Right lobe of liver (tissue), 6 donors: ENCODE data around the gene SCUBE3. TPM values are rescaled to one million over a fixed set of nuclear protein-coding genes. Genes with fewer than 3 reads are reported as not detected.
A peak's percentile ranks its signal among the peaks of the same experiment; 100 is the strongest.

ENCODE experiments used
- ATAC-seq, 4 donors: fragments of 200-7000 bp; cut with Tn5 transposase; one replicate each; pipeline ENCODE4 v1.9.1; 2020; ENCODE audit warnings: mild to moderate bottlenecking in 4 of 4, moderate library complexity in 4 of 4
- DNase-seq, 3 donors: peaks; one replicate each; pipeline ENCODE4 v3.0.0-alpha.2; 2020
- H3K27ac ChIP-seq, 3 donors: fragments of 200-600 bp; one replicate each; pipeline ENCODE4 v1.8.0; 2022
- H3K27me3 ChIP-seq, 2 donors: fragments of 200-600 bp; one replicate each; pipeline ENCODE4 v1.8.0; 2022
- H3K36me3 ChIP-seq, 4 donors: fragments of 200-600 bp; sonication (generic) in 1 of 4; one replicate each; pipeline versions ENCODE4 v1.5.1 to v1.8.0; 2017 to 2022; ENCODE audit warnings: control low read depth in 1 of 4
- H3K4me1 ChIP-seq, 4 donors: fragments of 200-600 bp; sonication (generic) in 1 of 4; one replicate each; pipeline versions ENCODE4 v1.5.1 to v1.8.0; 2017 to 2022; ENCODE audit warnings: control low read depth in 1 of 4
- H3K4me3 ChIP-seq, 3 donors: fragments of 200-600 bp; one replicate each; pipeline ENCODE4 v1.8.0; 2022
- H3K9me3 ChIP-seq, 4 donors: fragments of 200-600 bp; sonication (generic) in 1 of 4; one replicate each; pipeline versions ENCODE4 v1.5.1 to v1.8.0; 2017 to 2022; ENCODE audit warnings: control low read depth in 1 of 4
- POLR2A ChIP-seq: fragments of 450-650 bp; IDR thresholded peaks from one replicate; pipeline ENCODE4 v1.6.1; 2017; ENCODE audit warnings: antibody characterized with exemption, mild to moderate bottlenecking
- WGBS: methylation state at CpG from one replicate; pipeline ENCODE4 v1.1.6; 2018; ENCODE audit warnings: low coverage, low lambda C conversion rate; ENCODE audit not compliant: insufficient coverage; ENCODE audit errors: missing lambda C conversion rate; 5-methylcytosine and 5-hydroxymethylcytosine counted together
- intact Hi-C, 2 donors: fragments of 100-400 bp; cut with DNase I; formaldehyde crosslinking; loops; one replicate each; pipeline versions ENCODE4 v1.11.2 to v1.14.1; 2022
- total RNA-seq, 6 experiments: library from RNA; depleted of rRNA in 2 of 6; stranded (reverse); fragments of >200 nt in 2 of 6; fragmentation: NEBNext Ultra II Directional in 3 of 6; extraction: Animal tissue kit (Norgen Biotek cat#: 25700) in 3 of 6; gene quantifications; one replicate each; pipeline versions ENCODE4 v1.1.0 to v1.2.4, GENCODE V29; 2016 to 2023
- TF ChIP-seq, protein P1 (sequence below), 4 donors: fragments of 200-600 bp in 3 of 4; fragments of 450-650 bp in 1 of 4; IDR thresholded peaks; one replicate each; pipeline versions ENCODE4 v1.5.1 to v1.8.0; 2016 to 2022; ENCODE audit warnings: antibody characterized with exemption in 4 of 4, mild to moderate bottlenecking in 2 of 4
- donor health status: DM: no; HTN: yes; CAD: no.
- donor health status: DM: no; HTN: no; CAD: no.
- donor health status: DM: no; HTN: no; CAD: no.
- donor health status: DM: no; HTN: yes; CAD: no.
- donor health status: DM: no; HTN: yes; CAD: no.

SCUBE3 gene
- total RNA-seq, 6 experiments from 2014 or later = 0.05 to 0.11 (median 0.07) TPM; not detected in 2

GRCh38 chr6:35294308-35294945 lies 80.7 kb downstream of the SCUBE3 start:
- Histone ChIP-seq H3K9me3 (no peaks in the 10 kb centered on the region), H3K4me3 (no peak overlapping the region), H3K27ac (no peak overlapping the region), H3K4me1 (no peaks in the 10 kb centered on the region), H3K36me3 (peaks cover 0 to 41% (median 3%) of the 10 kb centered on the region in 4 donors), H3K27me3 (no peaks in the 10 kb centered on the region)
- TF ChIP-seq, protein P1, sequence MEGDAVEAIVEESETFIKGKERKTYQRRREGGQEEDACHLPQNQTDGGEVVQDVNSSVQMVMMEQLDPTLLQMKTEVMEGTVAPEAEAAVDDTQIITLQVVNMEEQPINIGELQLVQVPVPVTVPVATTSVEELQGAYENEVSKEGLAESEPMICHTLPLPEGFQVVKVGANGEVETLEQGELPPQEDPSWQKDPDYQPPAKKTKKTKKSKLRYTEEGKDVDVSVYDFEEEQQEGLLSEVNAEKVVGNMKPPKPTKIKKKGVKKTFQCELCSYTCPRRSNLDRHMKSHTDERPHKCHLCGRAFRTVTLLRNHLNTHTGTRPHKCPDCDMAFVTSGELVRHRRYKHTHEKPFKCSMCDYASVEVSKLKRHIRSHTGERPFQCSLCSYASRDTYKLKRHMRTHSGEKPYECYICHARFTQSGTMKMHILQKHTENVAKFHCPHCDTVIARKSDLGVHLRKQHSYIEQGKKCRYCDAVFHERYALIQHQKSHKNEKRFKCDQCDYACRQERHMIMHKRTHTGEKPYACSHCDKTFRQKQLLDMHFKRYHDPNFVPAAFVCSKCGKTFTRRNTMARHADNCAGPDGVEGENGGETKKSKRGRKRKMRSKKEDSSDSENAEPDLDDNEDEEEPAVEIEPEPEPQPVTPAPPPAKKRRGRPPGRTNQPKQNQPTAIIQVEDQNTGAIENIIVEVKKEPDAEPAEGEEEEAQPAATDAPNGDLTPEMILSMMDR (IDR thresholded peaks at IDR 0.05) = peak; percentile 69 to 84 (median 79)
- TF ChIP-seq POLR2A = no peak
- intact Hi-C loops = no loop called here
- ATAC-seq = peak; percentile 72 to 81 (median 75)
- DNase-seq = no peak
- WGBS = 46% methylated on average over 8 of the region's 10 CpGs

DNA sequence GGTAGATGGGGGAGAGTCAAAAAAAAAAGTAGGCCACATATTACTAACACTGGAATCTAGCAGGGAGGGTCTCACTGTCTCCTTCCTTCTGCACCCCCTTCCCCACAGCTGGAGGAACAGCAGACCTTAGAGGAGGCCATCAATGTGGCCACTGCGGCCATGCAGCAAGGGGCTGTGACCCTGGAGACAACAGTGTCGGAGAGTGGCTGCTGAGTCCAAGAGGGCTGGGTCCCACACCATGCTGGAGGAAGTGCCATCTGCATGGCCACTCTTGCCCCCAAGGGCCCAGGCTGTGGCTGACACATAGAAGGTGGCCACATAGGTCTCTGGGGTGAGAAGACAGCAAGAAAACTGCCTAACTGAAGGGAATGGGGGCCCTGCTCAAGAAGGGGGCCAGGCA lies 81.3 kb downstream of the SCUBE3 start:
- Histone ChIP-seq H3K4me3 (no peak overlapping the region), H3K9me3 (no peaks in the 10 kb centered on the region), H3K27me3 (no peaks in the 10 kb centered on the region), H3K27ac (no peak overlapping the region), H3K4me1 (no peaks in the 10 kb centered on the region), H3K36me3 (peaks cover 0 to 36% (median 2%) of the 10 kb centered on the region in 4 donors)
- intact Hi-C loops = no loop called here
- TF ChIP-seq, protein P1 (IDR thresholded peaks at IDR 0.05) = no peak
- TF ChIP-seq POLR2A = no peak
- ATAC-seq = no peak
- 60% methylated on average over 1 of the region's 2 CpGs for WGBS
- DNase-seq = no peak

DNA sequence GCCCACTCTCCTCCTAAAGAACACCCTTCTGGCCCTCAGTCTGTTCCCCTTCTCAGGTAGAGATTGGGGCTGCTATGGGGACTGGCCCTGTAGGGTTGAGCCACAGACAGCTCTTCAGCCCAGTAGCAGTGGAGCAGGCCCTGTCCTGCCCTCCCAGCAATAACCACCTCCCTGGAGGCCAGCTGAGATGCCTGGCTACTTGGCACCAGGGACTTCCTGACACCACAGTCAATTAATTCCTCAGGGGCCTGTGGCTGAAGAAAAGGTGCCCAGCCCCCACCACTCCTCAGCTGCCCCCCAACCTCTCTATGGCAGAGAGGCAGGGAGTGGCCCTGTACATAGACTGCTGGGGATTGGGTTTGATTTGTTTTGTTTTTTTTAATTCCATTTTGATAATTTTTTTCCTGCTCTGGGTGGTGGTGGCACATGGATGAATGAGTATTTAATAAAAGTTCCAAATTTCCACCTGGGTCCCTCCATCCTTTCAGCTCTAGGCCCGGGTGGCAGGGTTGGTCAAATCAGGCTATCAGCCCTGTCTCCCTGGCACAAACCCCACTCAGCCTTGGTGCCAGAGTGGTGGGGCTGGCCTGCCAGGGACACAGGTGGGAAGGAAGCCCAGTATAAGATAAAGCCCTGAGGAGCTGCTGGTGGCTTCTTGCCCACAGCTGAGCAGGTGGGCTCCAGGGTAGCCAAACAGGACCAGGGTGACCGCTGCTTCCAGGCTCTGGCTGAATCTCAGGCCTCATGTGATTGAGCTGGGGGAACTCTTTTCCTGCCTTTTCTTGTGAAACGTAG lies 82.0 kb downstream of the SCUBE3 start:
- Histone ChIP-seq H3K27me3 (no peaks in the 10 kb centered on the region), H3K4me3 (no peak overlapping the region), H3K36me3 (peaks cover 0 to 29% (median 0%) of the 10 kb centered on the region in 4 donors), H3K9me3 (no peaks in the 10 kb centered on the region), H3K4me1 (no peaks in the 10 kb centered on the region), H3K27ac (no peak overlapping the region)
- ATAC-seq (no peak), DNase-seq (no peak)
- no peak for TF ChIP-seq POLR2A
- TF ChIP-seq, protein P1 (IDR thresholded peaks at IDR 0.05) = no peak
- intact Hi-C loops = no loop called here
- WGBS = 50% methylated on average over 1 of the region's 3 CpGs

- 50% methylated on average over 4 of the region's 6 CpGs for WGBS
- no peaks in the 10 kb centered on the region for H3K4me1 ChIP-seq
- intact Hi-C loops = no loop called here
- H3K9me3 ChIP-seq = no peaks in the 10 kb centered on the region
- TF ChIP-seq, protein P1 (IDR thresholded peaks at IDR 0.05) = no peak
- TF ChIP-seq POLR2A = no peak
- no peaks in the 10 kb centered on the region for H3K27me3 ChIP-seq
- ATAC-seq (no peak), DNase-seq (no peak)
- no peak overlapping the region for H3K4me3 ChIP-seq
- peak overlapping the region in 1 of 3 donors; percentile 70 for H3K27ac ChIP-seq
- peaks cover 0 to 19% (median 0%) of the 10 kb centered on the region in 4 donors for H3K36me3 ChIP-seq
These were observed 83.3 kb downstream of the SCUBE3 start for GRCh38 chr6:35296931-35297600.
